PC-3 (cell line): Measurements from ENCODE around the gene ATP2B2.

Source experiments
- EZH2 ChIP-seq: fragments of 300-600 bp; sonication (generic); IDR thresholded peaks from one replicate; pipeline ENCODE4 v1.6.1; 2017; ENCODE audit warnings: antibody characterized with exemption, mild to moderate bottlenecking, low read length; ENCODE audit not compliant: unreplicated experiment
- EZH2phosphoT487 ChIP-seq: fragments of 300-600 bp; sonication (generic); IDR thresholded peaks from 2 replicates; pipeline ENCODE4 v1.6.1; 2018; ENCODE audit warnings: mild to moderate bottlenecking, antibody characterized with exemption, low read length, borderline replicate concordance
- TF ChIP-seq, protein P1 (sequence below): fragments of 300-600 bp; sonication (generic); conservative IDR thresholded peaks from 2 replicates; pipeline ENCODE4 v1.5.1; 2017; ENCODE audit warnings: antibody characterized with exemption, low read depth, mild to moderate bottlenecking, low read length

DNA sequence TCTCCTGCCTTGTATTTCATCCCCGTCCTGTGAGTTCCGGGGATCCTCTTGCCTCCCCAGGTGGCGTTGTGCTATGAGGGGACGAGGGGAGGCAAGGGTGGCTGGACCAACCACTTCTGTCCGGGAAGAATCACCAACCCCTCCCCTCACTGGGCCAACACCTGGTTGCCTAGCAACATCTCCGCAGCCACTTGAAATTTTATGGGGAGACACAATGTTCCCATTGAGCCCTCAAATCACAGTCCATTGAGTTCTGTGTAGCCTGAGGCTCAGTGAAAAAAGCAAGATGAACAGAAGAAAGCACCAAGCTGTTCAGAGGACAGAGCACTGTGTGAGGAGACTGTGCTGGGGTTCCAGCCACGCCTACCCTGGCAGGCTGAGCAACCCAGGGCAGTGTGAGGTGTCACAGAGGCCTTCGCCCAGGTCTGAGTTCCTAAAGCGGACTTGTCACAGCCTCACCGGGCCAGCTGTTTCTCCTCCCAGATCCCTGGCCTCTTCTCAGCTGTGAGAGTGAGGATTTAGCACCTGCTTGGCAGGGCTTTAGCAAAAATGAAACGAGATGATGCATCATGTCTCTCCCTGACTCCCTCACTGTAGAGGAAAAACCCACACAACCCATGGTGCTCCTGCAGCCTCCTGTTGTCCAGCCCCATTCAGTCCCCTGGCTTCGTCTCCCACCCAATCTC lies 76.8 kb downstream of the ATP2B2 start:
- TF ChIP-seq, protein P1, sequence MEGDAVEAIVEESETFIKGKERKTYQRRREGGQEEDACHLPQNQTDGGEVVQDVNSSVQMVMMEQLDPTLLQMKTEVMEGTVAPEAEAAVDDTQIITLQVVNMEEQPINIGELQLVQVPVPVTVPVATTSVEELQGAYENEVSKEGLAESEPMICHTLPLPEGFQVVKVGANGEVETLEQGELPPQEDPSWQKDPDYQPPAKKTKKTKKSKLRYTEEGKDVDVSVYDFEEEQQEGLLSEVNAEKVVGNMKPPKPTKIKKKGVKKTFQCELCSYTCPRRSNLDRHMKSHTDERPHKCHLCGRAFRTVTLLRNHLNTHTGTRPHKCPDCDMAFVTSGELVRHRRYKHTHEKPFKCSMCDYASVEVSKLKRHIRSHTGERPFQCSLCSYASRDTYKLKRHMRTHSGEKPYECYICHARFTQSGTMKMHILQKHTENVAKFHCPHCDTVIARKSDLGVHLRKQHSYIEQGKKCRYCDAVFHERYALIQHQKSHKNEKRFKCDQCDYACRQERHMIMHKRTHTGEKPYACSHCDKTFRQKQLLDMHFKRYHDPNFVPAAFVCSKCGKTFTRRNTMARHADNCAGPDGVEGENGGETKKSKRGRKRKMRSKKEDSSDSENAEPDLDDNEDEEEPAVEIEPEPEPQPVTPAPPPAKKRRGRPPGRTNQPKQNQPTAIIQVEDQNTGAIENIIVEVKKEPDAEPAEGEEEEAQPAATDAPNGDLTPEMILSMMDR: no peak
- TF ChIP-seq EZH2 (no peak), EZH2phosphoT487 (no peak)
